AG08396 (cell line): Measurements from ENCODE around the gene GINS3.

Source experiments
- DNase-seq: peaks from one replicate; pipeline ENCODE4 v3.0.0; 2012; ENCODE audit warnings: low spot score, mixed read lengths

GINS3 gene

DNA sequence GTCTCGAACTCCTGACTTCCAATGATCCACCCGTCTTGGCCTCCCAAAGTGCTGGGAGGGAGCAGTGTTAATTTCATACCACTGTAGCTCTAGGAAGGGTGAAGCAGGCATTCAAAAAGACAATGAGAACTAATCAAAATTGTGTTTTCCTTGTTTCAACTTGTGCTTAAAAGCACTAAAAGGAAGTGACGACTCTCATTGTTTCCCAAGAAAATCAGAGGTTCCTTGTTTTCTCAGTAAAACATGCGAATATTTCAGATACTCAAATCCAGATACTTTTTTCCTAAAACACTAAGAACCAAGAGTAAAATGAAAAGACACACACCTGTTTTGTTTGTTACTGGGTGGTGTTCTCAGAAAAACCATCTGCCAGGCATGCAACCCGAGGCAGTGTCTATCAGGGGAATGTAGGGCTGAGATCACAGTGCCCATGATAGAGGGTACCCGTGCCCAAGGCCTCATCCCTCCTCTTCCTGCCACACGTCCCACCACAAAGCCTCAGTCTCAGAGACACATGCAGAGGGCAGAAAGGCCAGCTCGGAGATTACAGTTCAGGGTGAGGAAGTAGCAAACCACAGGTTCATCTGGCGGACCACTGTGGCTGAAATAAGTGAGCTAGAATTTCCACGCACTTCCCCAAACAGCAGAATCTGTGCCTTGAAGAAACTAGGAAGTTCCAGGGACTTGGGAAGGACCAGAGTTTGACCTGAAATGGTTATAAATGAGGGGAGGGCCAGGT is 33.7 kb downstream of the GINS3 start:
- DNase-seq, result no peak

DNA sequence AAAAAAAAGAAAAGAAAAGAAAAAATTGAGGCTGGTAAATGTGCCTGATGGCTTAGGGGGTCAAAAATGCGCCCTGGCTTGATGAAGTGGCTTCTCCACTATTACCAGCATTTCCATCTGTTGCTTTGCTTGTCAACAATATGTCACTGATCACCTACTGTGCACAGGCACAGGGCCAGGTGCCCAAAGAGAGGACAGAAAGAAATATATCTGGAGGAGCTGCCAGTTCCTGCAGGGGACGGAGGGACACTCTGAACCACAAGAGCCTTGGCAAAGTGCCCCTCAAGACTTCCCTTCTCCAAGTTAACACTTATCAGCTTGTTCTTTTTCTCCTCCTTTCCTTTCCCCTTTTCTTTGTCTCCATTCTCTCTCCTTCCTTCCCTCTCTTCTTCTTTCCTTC is 34.7 kb downstream of the GINS3 start:
- no peak for DNase-seq

DNA sequence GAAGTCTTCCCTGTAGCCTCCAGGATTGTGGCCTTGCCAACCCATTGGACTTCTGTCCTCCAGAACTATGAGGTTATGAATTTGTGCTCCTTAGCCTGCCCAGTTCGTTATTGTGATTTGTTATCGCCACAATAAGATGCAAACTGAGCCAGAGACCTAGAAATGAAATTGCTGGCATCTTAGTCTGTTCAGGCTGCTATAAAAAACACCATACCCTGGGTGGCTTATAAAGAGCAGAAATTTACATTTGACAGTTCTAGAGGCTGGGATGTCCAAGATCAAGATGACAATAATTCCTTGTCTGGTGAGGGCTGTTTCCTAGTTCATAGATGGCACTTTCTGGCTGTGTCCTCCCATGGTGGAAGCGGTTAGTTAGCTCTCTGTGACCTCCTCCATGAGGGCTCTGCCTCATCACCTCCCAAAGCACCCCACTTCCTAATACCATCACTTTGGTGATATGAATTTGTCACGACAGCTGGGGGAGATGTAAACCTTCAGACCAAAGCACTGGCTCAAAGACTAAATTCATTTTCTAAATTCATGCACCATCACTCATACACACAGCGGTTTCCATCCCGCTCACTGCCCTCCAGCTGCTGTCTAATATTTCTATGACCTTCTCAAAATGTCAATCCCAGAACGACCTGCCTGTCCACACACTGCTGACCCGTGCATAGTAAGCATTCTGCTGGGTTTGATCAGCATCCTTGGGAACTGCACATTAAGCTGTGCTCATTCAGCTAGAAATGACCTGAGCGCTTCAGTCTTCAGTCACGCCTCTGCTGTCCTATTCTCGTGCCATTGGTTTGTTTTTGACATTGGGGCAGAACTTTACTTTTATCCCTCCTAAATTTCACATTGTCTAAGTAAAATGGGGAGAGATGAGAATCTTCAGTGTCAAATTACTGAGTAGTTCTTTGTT is 36.6 kb downstream of the GINS3 start:
- no peak for DNase-seq

DNA sequence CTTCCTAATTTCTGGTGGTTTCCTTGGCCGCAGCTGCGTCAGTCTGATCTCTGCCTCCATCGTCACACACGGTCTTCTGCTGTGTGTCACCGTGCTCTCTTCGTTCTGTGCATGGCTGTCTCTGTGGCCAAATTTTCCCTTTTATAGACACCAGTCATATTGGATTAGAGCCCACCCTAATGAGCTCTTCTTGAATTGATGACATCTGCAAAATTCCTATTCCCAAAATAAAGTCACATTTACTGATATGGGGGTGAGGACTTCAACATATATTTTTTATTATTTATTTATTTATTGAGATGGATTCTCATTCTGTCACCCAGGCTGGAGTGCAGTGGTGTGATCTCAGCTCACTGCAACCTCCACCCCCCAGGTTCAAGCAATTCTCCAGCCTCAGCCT is 38.4 kb downstream of the GINS3 start:
- no peak for DNase-seq

- no peak for DNase-seq
These were observed 41.3 kb downstream of the GINS3 start for GRCh38 chr16:58433569-58433951.

- no peak for DNase-seq
These were observed 43.5 kb downstream of the GINS3 start for GRCh38 chr16:58435779-58436178.

DNA sequence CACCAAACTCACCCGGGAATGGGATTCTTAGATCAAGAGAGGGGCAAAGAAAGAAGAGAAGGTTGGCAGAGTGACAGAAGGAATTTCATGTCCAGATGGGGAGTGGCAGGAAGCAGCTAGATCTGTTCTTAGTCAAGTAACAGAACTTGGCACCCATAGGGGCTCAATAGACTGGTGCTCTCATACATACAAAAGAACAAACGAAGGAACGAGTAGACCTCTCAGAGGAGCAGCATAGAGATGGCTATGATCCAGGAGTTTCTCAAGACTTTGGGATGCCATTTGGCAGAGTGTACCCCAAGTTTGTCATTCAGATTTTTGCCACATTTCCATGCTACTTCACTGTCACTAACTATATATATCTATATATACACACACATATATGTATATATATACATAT is 47.9 kb downstream of the GINS3 start:
- no peak for DNase-seq

DNA sequence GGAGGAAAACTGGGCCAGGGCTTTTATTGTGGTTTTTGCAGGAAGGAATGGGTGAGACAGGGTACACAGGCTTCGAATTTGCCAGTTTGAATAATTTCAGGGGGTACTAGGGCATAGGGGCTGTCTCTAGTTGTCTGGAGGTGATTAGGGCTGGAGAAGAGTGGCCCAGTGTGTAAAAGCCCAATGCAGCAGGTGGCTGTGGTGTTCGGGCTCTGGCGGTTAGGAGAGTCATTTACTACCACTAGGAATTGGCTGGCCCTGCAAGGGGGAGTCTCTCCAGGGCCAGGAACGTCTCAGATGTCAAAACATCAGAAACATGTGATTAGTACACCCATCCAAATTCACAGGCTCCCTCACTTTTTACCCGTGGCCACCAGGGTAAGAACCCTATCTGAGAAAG is 50.3 kb downstream of the GINS3 start:
- no peak for DNase-seq

DNA sequence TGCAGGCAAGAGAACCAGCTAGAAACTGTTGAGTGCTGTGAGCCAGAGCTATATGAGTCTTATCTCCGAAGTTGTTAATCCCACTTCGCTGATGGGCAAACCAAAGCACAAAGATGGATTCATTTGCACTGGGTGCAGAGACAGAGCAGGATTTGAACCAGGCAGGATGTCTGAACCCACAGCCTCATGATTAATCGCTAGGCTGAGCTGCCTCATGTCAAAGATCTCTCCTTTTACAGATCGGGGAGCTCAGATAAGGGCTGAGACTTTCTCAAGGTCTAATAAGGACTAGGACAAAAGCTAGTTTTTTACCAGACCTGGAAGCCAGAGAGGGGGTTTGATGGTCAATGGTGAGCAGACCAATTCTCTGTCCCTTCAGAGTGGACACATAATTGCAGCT is 51.5 kb downstream of the GINS3 start:
- no peak for DNase-seq

GRCh38 chr16:58444265-58444664 is 52.0 kb downstream of the GINS3 start:
- DNase-seq, result no peak

- no peak for DNase-seq
These were observed 56.6 kb downstream of the GINS3 start for GRCh38 chr16:58448890-58449289.

DNA sequence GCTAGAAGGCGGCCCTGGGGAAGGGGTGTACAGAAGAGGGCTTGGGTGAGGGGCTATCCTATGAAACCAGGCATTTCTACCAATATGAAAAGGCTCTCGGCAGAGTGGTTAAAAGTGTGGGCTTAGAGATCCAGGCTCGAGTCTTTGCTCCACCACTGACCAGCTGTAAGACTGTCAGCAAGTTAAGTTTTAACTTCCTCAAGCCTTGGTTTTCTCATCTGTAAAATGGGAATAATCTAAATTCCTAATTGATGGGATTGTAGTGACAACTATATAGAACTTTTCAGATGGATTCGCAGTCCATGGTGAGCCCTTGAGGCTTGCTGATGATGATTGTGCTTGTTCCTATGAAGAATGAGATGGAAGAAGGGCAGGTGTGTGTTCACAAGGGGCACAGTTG is 57.0 kb downstream of the GINS3 start:
- no peak for DNase-seq

GRCh38 chr16:58449768-58450167 is 57.5 kb downstream of the GINS3 start:
- DNase-seq, result no peak

DNA sequence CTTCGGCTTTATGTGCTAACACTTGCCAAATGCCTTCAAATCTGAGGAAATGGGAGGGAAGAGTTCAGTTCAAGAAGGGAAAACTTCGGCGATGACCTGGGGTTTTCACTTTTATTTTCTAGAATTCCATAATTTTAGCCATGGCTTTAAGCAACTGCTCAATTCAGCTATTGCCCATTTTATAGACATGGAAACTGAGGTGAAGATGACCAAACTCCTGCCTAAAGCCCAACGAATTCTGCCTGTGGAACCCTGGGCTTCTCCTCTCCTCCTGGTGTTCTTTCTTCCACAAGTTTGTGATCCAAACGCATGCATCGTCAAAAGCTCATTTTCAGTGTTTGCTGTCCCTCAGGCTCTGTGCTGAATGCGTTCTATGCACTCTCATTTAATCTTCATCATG is 58.3 kb downstream of the GINS3 start:
- no peak for DNase-seq

- DNase-seq, result no peak
These were observed 59.0 kb downstream of the GINS3 start for GRCh38 chr16:58451265-58451689.

DNA sequence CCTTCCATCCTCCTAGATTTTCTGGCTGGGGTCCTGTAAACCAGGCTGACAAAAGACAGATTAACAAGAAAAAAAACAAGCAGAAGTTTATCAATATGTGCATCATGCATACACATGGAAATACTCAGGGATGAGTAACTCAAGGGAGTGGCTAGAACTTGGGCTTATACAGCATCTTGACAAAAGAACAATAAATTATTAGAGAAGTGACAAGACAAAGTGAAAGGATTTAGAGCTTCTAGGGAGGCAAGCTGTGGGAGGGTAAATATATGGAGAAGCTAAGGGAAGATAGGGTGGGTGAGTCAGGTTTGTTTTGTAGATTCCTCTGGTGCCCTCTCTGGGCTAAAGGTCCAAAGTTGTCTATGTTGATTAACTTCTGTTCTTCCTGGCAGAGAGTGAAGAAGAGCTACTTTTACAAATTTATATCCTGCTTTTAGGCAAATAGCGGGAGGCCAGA is 59.7 kb downstream of the GINS3 start:
- no peak for DNase-seq

GRCh38 chr16:58452640-58453039 is 60.4 kb downstream of the GINS3 start:
- no peak for DNase-seq

- DNase-seq, result no peak
These were observed 61.9 kb downstream of the GINS3 start for GRCh38 chr16:58454178-58454577.

DNA sequence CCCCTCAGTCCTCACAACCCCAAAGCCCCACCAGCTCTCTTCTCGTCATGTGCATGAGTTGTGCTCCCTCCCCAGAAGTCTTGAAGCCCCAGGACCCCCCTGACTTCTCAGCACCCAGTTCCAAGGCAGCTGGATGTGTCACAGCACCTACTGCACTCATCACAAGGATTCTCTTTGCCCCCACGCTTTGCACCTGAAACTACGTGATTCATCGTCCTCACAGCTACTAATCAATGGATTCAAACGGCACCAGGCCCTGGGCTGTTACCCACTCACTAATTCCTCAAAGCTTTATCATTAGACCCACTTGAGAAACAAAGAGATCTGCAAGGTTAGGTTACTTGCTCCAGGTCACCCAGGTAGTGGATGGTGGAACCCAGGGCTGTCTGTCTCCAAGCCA is 62.6 kb downstream of the GINS3 start:
- no peak for DNase-seq
